Esophagus (tissue), 2 donors: ENCODE results near the gene CYSRT1. TPM values are rescaled to one million over a fixed set of nuclear protein-coding genes. Genes with fewer than 3 reads are reported as not detected.
"Not testable (repeated sequence)": the region's sequence is repeated elsewhere in the genome, so short reads cannot be mapped to it uniquely, and the experiment has no call there.

Experiments used
- H3K27ac ChIP-seq, 2 donors: one replicate each; pipeline ENCODE4 v1.5.1; 2013; ENCODE audit warnings: low read depth in 2 of 2, mild to moderate bottlenecking in 2 of 2, inconsistent platforms in 1 of 2, low read length in 1 of 2, moderate library complexity in 1 of 2
- H3K27me3 ChIP-seq, 2 donors: one replicate each; pipeline ENCODE4 v1.6.1; 2013; ENCODE audit warnings: low read length in 2 of 2, control low read depth in 1 of 2, mild to moderate bottlenecking in 1 of 2; ENCODE audit not compliant: insufficient read depth in 2 of 2, control insufficient read depth in 1 of 2
- H3K36me3 ChIP-seq, 2 donors: one replicate each; pipeline ENCODE4 v1.6.1; 2013; ENCODE audit warnings: low read length in 1 of 2; ENCODE audit not compliant: control insufficient read depth in 2 of 2, insufficient read depth in 2 of 2
- H3K4me1 ChIP-seq, 2 donors: one replicate each; pipeline ENCODE4 v1.6.1; 2013; ENCODE audit warnings: low read length in 1 of 2; ENCODE audit not compliant: control insufficient read depth in 2 of 2, insufficient read depth in 2 of 2
- H3K4me3 ChIP-seq, 2 donors: one replicate each; pipeline ENCODE4 v1.5.1; 2013; ENCODE audit warnings: low read length in 2 of 2, mild to moderate bottlenecking in 2 of 2, low read depth in 1 of 2, moderate library complexity in 1 of 2
- H3K9me3 ChIP-seq, 2 donors: one replicate each; pipeline ENCODE4 v1.6.1; 2013; ENCODE audit warnings: mild to moderate bottlenecking in 2 of 2, low read depth in 1 of 2, low read length in 1 of 2, moderate library complexity in 1 of 2; ENCODE audit not compliant: control insufficient read depth in 2 of 2, insufficient read depth in 1 of 2
- WGBS, 2 donors: extraction: QIAGEN DNeasy Blood & Tissue Kit; methylation state at CpG; one replicate each; pipeline ENCODE4 v1.1.7; 2013; 5-methylcytosine and 5-hydroxymethylcytosine counted together
- polyA plus RNA-seq, 2 donors: library from polyadenylated mRNA; stranded (reverse); fragments of 200-250 nt; gene quantifications; one replicate each; pipeline ENCODE4 v1.2.3, GENCODE V29; 2013
- donor health status: healthy with polysubstance abuse.
- donor health status: Bipolar disorder and iron deficiency.

The CYSRT1 gene
- polyA plus RNA-seq, 2 donors: 334 to 342 TPM

DNA sequence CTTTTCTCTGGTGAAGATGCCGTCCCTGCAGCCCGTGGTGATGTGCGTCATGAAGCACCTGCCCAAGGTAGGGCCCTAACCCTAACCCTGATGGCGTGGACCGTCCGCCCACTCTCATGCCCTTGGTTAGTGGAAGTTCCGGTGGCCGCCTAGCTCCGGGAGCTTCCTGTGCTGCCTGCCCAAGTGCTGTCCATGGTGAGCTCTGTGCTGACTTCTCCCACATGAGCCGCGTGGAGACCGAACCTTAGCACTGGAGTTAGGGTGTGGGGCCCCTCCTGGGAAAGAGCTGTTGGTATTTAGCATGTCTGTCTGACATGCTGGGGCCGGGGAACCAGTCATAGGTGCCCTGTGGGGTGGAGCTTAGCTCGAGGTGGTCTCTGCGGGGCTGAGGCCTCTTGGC, 31.4 kb downstream of the CYSRT1 start:
- peaks cover 0 to 16% of the 10 kb centered on the region in 2 donors for H3K4me1 ChIP-seq
- no peak overlapping the region for H3K27ac ChIP-seq
- peak overlapping the region in 1 of 2 donors; percentile 85 for H3K4me3 ChIP-seq
- peaks cover 3 to 15% of the 10 kb centered on the region in 2 donors for H3K36me3 ChIP-seq
- WGBS, 2 donors: 82 to 84% methylated on average over 15 of the region's 15 CpGs
- H3K27me3 ChIP-seq: no peaks in the 10 kb centered on the region
- H3K9me3 ChIP-seq: no peaks in the 10 kb centered on the region

DNA sequence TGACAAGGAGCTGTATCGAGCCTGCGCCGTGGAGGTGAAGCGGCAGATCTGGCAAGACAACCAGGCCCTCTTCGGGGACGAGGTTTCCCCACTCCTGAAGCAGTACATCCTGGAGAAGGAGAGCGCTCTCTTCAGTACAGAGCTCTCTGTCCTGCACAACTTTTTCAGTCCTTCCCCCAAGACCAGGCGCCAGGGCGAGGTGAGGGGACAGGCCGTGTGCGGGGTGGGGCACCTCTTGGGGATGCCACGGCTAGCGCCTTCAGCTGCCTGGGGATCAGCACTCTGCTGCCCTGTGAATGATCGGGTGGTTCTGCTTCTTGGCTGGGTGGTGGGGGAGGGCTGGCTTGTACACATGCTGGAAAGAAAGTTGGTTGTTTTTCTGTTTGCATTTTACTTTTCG, 31.9 kb downstream of the CYSRT1 start:
- Histone ChIP-seq H3K4me3 (no peak overlapping the region), H3K27ac (no peak overlapping the region), H3K36me3 (peaks cover 3 to 15% of the 10 kb centered on the region in 2 donors), H3K27me3 (no peaks in the 10 kb centered on the region), H3K4me1 (peaks cover 0 to 16% of the 10 kb centered on the region in 2 donors), H3K9me3 (no peaks in the 10 kb centered on the region)
- 89 to 90% methylated on average over 15 of the region's 15 CpGs for WGBS, 2 donors

DNA sequence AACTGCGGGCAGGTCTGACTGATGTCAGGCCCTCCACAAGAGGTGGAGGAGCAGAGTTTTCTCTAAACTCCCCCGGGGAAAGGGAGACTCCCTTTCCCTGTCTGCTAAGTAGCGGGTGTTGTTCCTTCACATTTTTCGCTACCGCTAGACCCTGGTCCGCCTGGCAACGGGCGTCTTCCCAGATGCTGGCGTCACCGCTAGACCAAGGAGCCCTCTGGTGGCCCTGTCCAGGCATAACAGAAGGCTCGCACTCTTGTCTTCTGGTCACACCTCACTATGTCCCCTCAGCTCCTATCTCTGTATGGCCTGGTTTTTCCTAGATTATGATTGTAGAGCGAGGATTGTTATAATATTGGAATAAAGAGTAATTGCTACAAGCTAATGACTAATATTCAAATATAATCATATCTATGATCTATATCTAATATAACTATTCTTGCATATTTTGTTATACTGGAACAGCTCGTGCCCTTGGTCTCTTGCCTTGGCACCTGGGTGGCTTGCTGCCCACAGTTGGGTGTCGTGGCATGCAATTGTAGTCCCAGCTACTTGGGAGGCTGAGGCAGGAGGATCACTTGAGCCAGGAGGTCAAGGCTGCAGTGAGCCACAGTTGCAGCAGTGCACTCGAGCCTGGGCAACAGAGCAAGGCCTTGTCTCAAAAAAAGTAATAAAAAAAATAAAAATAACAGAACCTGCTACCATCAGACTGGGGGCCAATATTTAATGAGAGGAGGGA, 37.4 kb downstream of the CYSRT1 start:
- H3K36me3 ChIP-seq: peaks cover 7 to 37% of the 10 kb centered on the region in 2 donors
- not testable (repeated sequence) for H3K4me3 ChIP-seq, H3K27me3 ChIP-seq, H3K27ac ChIP-seq, H3K4me1 ChIP-seq, H3K9me3 ChIP-seq
- 38 to 42% methylated on average over 15 of the region's 15 CpGs for WGBS, 2 donors

DNA sequence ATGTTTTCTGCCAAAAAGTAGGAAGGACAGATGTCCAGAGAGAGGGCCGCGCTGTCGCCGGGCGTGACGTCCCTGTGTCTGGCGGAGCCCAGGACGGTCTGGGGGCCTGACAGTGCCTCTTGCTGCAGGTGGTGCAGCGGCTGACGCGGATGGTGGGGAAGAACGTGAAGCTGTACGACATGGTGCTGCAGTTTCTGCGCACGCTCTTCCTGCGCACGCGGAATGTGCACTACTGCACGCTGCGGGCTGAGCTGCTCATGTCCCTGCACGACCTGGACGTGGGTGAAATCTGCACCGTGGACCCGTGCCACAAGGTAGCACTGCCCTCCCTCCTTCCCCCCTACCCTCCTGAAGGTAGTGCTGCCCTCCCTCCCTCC, 37.9 kb downstream of the CYSRT1 start:
- H3K27ac ChIP-seq: no peak overlapping the region
- peaks cover 7 to 39% of the 10 kb centered on the region in 2 donors for H3K36me3 ChIP-seq
- WGBS, 2 donors: 91 to 94% methylated on average over 24 of the region's 24 CpGs
- no peaks in the 10 kb centered on the region for H3K9me3 ChIP-seq
- no peak overlapping the region for H3K4me3 ChIP-seq
- H3K4me1 ChIP-seq: no peaks in the 10 kb centered on the region
- H3K27me3 ChIP-seq: no peaks in the 10 kb centered on the region

DNA sequence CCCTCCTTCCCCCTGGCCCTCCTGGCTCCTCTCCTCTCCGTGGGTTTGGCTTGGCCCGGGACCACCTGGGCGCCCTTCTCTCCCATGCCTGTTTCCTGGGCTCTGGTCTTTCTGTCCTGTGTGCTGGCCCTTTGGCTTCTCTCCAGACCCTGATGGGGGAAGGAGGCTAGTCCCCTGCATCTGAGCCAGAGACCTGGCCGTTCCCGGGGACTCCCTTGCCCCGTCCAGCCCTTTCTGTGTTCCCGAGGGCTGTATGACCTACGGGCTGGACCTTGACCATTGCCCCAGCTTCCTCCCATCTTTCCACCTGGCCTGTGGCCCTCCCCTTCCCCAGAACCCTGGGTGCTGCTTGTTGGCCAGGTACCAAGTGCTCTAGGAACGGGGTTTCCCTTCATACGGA, 38.5 kb downstream of the CYSRT1 start:
- H3K4me3 ChIP-seq: no peak overlapping the region
- WGBS, 2 donors: 85 to 88% methylated on average over 10 of the region's 10 CpGs
- no peak overlapping the region for H3K27ac ChIP-seq
- H3K9me3 ChIP-seq: no peaks in the 10 kb centered on the region
- H3K4me1 ChIP-seq: no peaks in the 10 kb centered on the region
- H3K27me3 ChIP-seq: no peaks in the 10 kb centered on the region
- peaks cover 7 to 42% of the 10 kb centered on the region in 2 donors for H3K36me3 ChIP-seq

DNA sequence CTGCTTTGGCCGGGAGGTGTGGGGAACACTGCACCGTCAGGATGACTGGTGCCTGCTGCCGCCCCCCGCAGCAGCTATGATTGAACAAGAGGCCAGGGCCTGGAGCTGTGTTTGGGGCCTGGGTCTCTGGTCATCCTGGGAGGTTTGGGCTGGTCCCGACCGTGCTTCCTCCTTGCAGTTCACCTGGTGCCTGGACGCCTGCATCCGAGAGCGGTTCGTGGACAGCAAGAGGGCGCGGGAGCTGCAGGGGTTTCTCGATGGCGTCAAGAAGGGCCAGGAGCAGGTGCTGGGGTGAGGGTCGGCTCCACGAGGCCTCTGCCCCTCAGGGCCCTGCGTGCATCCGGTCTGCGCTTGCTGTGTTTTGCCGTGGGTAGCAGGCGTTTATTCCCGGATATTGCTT, 39.1 kb downstream of the CYSRT1 start:
- no peak overlapping the region for H3K27ac ChIP-seq
- peaks cover 7 to 43% of the 10 kb centered on the region in 2 donors for H3K36me3 ChIP-seq
- H3K4me3 ChIP-seq: no peak overlapping the region
- 94 to 98% methylated on average over 22 of the region's 22 CpGs for WGBS, 2 donors
- H3K9me3 ChIP-seq: no peaks in the 10 kb centered on the region
- peaks cover 4% of the 10 kb centered on the region in 2 donors for H3K4me1 ChIP-seq
- H3K27me3 ChIP-seq: no peaks in the 10 kb centered on the region

DNA sequence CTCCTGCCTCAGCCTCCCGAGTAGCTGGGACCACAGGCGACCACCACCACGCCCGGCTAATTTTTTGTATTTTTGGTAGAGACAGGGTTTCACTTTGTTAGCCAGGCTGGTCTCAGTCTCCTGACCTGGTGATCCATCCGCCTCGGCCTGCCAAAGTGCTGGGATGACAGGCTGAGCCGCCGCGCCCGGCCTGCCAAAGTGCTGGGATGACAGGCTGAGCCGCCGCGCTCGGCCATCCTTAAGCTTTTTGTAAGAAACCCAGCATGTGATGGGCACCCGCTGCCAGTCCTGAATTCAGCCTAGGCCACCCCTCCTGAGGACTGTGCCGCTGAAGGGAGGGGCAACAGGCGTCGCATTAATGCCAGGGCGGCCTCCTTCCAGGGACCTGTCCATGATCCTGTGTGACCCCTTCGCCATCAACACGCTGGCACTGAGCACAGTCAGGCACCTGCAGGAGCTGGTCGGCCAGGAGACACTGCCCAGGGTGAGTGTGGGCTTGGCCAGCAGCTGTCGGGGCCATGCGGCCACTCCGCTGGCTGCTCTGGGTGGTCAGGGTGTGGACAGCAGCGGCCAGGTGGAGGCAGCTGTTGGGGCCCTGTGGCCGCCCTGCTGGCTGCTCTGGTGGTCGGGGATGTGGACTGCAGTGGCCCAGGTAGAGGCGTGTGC, 40.7 kb downstream of the CYSRT1 start:
- WGBS, 2 donors: 94 to 97% methylated on average over 29 of the region's 29 CpGs
- Histone ChIP-seq H3K4me1 (peaks cover 5 to 6% of the 10 kb centered on the region in 2 donors), H3K4me3 (no peak overlapping the region), H3K27me3 (no peaks in the 10 kb centered on the region), H3K9me3 (no peaks in the 10 kb centered on the region), H3K36me3 (peaks cover 4 to 40% of the 10 kb centered on the region in 2 donors), H3K27ac (no peak overlapping the region)

DNA sequence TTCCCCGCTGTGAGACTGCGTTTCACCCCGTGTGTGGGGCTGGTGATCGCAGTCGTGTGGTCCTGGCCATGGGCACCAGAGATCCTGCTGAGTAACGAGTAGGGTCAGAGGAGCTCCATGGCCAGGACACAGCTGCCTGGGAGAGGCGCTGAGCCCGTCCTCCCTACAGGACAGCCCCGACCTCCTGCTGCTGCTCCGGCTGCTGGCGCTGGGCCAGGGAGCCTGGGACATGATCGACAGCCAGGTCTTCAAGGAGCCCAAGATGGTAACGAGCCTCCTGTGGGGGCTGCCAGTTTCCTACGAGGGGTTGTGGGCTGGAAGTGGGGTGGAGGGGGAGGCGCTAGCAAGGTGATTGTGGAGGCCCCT, 41.2 kb downstream of the CYSRT1 start:
- H3K4me1 ChIP-seq: peaks cover 5 to 6% of the 10 kb centered on the region in 2 donors
- peaks cover 4 to 40% of the 10 kb centered on the region in 2 donors for H3K36me3 ChIP-seq
- H3K4me3 ChIP-seq: no peak overlapping the region
- H3K27me3 ChIP-seq: no peaks in the 10 kb centered on the region
- H3K27ac ChIP-seq: no peak overlapping the region
- H3K9me3 ChIP-seq: no peaks in the 10 kb centered on the region
- 88 to 90% methylated on average over 15 of the region's 15 CpGs for WGBS, 2 donors

DNA sequence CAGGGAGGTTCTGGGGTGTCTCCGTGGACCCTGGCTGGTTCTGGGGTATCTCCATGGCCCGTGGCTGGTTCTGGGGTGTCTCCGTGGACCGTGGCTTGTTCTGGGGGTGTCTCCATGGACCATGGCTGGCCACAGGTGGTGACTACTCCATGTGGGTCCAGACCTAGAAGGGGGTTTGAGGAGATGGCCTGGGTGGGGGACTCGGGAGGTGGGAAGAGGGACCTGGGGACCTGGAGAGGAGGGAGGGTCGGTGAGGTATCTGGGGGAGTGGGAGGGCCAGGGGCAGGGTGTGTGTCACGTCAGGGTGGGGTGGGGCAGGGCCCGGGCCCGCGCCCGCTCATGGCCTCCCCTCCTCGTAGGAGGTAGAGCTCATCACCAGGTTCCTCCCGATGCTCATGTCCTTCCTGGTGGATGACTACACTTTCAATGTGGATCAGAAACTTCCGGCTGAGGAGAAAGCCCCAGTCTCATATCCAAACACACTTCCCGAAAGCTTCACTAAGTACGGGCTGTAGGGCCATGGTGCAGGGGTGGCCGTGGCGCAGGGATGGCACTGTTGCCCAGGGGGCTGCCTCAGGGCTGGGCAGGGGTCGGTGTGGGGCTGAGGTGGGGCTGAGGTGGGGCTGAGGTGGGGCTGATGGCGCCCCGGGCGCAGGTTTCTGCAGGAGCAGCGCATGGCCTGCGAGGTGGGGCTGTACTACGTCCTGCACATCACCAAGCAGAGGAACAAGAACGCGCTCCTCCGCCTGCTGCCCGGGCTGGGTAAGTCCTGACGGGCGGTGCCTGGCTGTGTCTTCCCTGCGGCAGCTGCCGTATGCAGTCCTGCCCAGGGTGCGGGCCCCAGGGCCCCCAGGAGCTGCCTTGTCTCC, 41.8 kb downstream of the CYSRT1 start:
- Histone ChIP-seq H3K36me3 (peaks cover 4 to 40% of the 10 kb centered on the region in 2 donors), H3K4me3 (no peak overlapping the region), H3K27ac (no peak overlapping the region), H3K27me3 (no peaks in the 10 kb centered on the region), H3K9me3 (no peaks in the 10 kb centered on the region), H3K4me1 (peaks cover 5 to 6% of the 10 kb centered on the region in 2 donors)
- 89 to 94% methylated on average over 33 to 34 of the region's 34 CpGs for WGBS, 2 donors
